Measurements from ENCODE around the gene NKX2-1. TPM values are rescaled to one million over a fixed set of nuclear protein-coding genes. Genes with fewer than 3 reads are reported as not detected.

NKX2-1 gene
- total and polyA plus RNA-seq, 2 donors (not counting 3 experiments of a cell fraction or from before 2014, with no cell fraction given), result not detected

- intact Hi-C loops (cut with micrococcal nuclease), result no loop called here
- BruUV-seq (replicated peaks), result no TSS peak
- H3K4me3 ChIP-seq (replicated peaks in 1 of 3; ENCODE audit: insufficient read depth in 1 of 3, low read depth in 1 of 3, low read length in 3 of 3), result no peak overlapping the region
- no peaks in the 10 kb centered on the region for H3K9me3 ChIP-seq (replicated peaks; ENCODE audit: control insufficient read depth, insufficient read depth, low read length)
- no peak overlapping the region for H3K9ac ChIP-seq (replicated peaks; ENCODE audit: extremely low read depth, insufficient read depth, low read length)
- no peaks in the 10 kb centered on the region for H3K9me1 ChIP-seq (replicated peaks; ENCODE audit: control insufficient read depth, extremely low read depth, insufficient read depth, low read length)
- ChIA-PET POLR2A (no interaction called here), CTCF (no interaction called here)
- H3K27me3 ChIP-seq (ENCODE audit: control insufficient read depth in 2 of 2, insufficient read depth in 2 of 2, low read length in 2 of 2), result peaks cover 30 to 79% of the 10 kb centered on the region in 2 experiments
- no peaks in the 10 kb centered on the region for H4K20me1 ChIP-seq (replicated peaks; ENCODE audit: control insufficient read depth, extremely low read depth, insufficient read depth, low read length)
- no peak for TF ChIP-seq JUN (IDR thresholded peaks at IDR 0.05; ENCODE audit: borderline replicate concordance, insufficient read depth, insufficient read length, low read depth)
- no peak for TF ChIP-seq EZH2 (IDR thresholded peaks at IDR 0.05; ENCODE audit: borderline replicate concordance, low read depth, low read length, severe bottlenecking)
- no peak for TF ChIP-seq POLR2A (IDR thresholded peaks at IDR 0.05; ENCODE audit: low read depth, low read length)
- TF ChIP-seq MAX (IDR thresholded peaks at IDR 0.05; ENCODE audit: insufficient read depth, insufficient read length), result no peak
- TF ChIP-seq CTCF (IDR thresholded peaks at IDR 0.05; ENCODE audit: extremely low read depth in 1 of 2, insufficient read depth in 1 of 2, low read depth in 1 of 2, low read length in 2 of 2), result no peak
- no peak for TF ChIP-seq MYC (IDR thresholded peaks at IDR 0.05; ENCODE audit: low read depth, low read length)
- no peak for TF ChIP-seq POLR2AphosphoS5 (IDR thresholded peaks at IDR 0.05; ENCODE audit: insufficient read depth, low read depth, low read length)
- H3K27ac ChIP-seq (ENCODE audit: insufficient read depth, low read depth, low read length), result no peak overlapping the region
- FAIRE-seq, result no peak
- H3K4me1 ChIP-seq (ENCODE audit: control insufficient read depth, extremely low read depth, insufficient read depth, low read length), result no peaks in the 10 kb centered on the region
- H3K79me2 ChIP-seq (ENCODE audit: control insufficient read depth, insufficient read depth, low read length), result no peaks in the 10 kb centered on the region
- DNase-seq (ENCODE audit: low read depth, low spot score), result no peak
- H3K36me3 ChIP-seq (ENCODE audit: control insufficient read depth in 2 of 2, extremely low read depth in 1 of 2, insufficient read depth in 2 of 2, low read length in 2 of 2), result no peaks in the 10 kb centered on the region
- dilution Hi-C loops (cut with MboI; ENCODE audit: extremely low pct_ligation_motif_present, low sequenced_read_pairs), result no loop called here
- H3K4me2 ChIP-seq (ENCODE audit: insufficient read depth, low read length), result no peak overlapping the region
- no peak overlapping the region for H2AFZ ChIP-seq (ENCODE audit: low read depth, low read length)
Measured at GRCh38 chr14:36498938-36499337, 21.1 kb downstream of the NKX2-1 start.
